ENCODE data around the gene TLR9.

TLR9 gene

DNA sequence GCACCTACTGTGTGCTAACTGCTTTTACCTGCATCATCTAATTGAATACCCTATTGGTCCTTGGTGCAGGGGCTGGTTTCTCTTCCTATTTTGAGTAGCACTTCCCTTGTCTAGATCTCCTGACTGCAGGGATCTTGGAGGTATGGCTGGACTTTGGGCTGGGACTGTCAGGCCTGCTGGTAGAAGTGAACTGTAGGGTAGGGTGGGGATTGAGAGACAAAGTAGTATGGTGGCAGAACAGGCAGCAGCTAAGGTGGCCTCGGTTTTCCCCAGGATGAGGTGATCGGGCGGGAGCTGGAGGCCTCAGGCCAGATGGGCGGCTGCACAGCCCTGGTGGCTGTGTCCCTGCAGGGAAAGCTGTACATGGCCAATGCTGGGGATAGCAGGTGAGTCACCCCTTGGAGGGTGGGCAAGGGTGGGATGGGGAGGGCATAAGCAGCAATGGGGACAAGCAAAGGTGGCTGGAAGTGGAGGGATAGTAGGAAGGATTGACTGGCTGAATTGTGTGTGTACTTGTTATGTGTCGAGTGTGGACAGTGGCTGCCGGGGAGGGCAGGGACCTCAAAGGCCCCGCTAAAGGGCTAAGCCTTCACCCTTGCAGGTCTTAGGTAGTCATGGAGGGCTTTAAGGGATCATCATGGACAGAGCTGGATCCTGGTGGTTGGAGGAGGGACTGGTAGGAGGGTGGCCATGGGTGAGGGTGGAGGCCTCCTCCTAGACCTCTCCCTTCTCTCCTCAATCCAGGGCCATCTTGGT lies 22.1 kb upstream of the TLR9 start:
- DNase-seq = no peak

DNA sequence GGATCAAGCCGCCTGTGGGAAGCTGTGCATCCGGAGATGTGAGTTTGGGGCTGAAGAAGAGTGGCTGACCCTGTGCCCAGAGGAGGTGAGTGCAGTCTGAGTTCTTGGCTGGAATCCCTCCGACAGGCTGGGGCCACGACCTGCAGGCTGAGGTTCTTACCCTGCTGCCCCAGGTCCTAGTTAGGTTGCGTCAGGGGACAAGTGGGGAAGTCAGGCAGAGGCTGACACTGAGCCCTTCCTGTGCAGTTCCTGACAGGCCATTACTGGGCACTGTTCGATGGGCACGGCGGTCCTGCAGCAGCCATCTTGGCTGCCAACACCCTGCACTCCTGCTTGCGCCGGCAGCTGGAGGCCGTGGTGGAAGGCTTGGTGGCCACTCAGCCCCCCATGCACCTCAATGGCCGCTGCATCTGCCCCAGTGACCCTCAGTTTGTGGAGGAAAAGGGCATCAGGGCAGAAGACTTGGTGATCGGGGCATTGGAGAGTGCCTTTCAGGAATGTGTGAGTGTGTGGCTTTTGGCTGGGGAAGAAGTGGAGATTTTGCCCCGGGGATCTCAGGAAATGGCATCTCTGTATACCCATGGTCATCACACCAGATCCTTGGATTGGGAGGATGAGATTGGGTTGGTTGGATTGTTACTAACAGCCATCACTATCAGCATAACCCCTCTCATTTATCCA lies 21.4 kb upstream of the TLR9 start:
- no peak for DNase-seq

DNA sequence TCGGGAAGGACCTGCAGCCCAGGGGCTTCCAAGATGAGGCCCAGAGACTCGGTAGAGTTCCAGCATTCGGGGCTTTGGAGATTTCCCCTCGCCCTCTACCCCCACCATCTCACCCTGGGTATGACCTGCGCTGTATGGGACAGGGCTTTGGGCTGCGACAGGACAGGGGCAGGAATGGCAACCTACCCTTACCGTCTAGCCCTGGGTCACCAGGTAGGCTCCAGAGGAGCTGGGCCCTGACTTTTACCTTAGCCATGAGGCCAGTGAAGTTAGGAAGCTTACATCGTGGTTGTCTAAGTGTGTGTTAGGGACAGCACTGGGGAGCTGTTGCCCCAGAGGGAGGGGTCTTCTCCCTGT lies 20.8 kb upstream of the TLR9 start:
- DNase-seq = no peak

DNA sequence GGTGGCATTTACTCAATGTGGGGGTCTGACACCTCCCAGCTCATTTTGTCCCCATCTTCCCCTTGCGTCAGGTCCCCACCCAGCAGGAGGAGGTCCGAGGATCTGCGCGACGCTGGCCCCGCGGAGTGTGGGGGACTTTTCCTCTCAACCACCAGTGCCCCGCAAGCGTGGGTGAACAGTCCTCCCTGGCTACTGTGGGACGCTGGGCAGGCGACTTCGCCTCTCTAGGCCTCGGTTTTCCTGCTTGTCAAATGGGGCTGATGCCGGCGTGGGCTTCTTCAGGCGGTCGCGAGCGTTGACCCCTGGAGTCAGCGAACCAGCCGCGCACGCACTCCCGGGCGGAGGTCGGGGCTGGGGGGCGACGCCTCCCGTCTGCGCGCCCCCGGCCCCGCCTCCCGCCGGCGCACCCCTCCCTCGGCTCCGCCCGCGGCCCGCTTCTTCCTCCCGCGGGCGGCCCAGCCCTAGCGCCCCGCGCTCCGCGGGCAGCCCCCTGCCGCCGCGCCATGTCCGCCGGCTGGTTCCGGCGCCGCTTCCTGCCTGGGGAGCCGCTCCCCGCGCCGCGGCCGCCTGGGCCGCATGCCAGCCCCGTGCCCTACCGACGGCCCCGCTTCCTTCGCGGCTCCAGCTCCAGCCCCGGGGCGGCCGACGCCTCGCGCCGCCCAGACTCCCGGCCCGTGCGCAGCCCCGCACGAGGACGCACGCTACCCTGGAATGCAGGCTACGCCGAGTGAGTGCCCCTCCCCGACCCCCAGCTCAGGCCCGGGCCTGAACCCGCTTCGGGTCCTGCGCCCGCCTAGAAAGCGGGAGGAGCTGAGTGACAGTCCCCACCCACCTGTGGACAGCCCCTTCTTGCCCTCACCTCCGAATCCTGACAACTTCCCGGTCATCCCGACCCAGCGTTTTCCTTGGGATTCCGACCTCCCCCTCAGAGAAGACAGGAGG lies 20.1 kb upstream of the TLR9 start, which contains the start of gene PPM1M:
TSS of gene PPM1M (plus strand) at position 438 of the 942 bp plus-strand sequence. CDS start at position 504, 66 bp downstream.
- peak; percentile 26 for DNase-seq

DNA sequence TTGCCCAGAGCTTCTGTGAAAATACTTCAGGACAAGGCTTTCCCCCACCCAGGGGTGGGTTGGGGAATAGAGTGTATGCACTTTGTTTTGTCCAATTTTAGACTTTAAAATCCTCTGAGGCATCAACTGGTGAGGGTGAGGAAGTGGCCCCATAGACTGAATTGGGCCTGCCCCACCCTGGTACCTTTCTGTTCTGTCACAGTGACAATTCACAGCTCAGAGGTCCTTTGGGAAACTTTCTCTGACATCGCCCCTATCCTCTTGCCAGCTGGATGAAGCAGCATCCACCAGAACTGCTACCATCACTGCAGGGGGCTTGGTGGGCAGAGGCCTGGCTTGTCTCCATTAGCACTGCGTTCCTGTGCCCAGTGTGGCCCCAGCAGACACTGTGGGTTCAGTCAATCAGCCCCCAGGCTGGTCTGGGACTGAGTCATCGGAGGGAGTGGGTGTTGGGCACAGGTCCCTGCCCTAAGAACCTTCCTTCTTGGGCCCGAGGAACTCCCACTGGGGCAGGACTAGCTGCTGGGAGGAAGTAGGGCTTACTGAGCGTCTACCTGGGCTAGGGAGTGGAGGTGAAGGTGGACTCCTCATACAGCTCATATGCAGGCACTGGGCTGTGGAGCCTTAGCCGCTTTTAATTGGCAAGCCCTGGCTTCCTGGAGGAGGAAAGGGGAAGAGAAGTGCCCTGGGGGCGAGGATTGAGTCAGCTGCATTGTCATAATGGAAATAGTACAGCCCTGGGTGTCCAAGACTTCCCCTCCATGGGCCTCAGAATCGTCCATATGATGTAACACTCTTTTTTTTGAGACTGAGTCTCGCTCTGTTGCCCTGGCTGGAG lies 18.6 kb upstream of the TLR9 start:
- DNase-seq = peak; percentile 32

DNA sequence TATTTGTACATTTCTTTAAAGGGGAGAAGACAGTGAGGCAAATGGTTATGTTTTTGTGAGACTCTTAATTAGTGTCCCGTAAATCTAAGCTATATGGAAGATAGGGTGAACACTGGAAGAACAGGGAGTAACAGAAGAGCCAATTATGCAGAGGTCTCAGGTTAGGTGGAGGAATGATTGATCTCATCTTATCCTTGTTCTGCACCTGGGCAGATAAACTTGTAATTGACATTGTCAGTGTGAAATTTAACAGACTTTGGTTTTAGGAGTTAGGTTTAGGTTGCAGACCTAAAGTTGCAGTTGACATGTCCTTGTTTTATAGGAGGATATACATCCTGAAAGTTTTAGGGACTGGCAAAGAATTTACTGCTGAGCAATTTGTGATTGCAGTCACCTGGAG lies 16.6 kb upstream of the TLR9 start:
- no peak for DNase-seq

DNA sequence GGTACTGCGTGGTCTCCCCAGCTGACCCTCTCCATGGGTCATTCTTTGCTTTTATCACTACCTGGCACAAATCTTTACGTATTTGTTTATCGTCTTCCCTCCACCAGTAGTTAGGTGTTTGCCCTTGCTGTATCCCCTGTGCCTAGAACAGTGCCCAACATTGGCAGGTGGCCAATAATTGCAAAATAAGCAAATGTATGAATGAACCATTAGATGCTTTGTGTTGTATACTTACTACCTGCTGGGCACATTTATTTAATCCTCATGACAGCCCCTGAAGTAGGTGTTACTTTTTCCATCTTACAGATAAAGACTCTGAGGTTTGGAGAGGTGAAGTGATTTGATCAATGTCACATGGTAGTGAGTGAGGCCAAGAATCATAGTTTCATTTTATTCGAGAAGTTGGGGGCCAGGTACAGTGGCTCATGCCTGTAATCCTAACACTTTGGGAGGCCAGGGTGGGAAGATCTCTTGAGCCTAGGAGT lies 15.5 kb upstream of the TLR9 start:
- no peak for DNase-seq

DNA sequence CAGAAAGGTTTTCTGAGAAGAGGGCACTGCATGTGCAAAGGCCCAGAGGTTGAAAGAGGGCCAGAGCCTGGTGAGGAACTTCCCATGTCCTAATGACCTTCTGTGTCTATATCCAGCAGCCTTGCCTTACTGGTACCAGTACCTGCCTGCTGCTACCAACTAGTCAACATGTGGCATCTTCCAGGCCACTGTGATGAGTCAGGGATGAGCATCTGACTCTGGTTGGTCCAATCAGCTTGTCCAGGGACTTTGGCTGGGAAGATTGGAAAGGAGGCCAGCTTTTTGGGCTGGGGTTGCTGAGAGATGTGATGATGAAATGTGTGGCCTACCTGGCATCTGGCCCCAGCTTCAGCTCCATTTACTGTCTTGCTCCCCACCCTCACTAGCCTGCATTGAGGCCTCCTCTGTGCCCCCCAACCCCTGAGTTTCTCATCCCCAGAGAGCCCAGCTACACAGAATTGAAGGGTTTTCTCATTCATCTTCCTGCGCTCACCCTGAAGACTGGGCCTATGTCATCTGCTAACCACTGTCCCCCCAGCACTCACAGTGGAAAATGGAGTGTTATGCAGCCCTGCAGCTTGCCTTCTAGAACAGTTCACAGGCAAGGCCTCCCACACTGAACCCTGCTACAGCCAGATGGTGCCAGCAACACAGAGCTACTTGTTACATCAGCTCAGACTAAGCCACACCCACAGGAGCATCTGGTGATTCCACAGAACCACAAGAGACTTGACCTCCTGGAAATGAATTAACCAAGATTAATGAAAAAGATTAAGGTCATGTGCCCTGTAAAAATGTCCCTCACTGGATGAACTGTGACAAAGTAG lies 14.8 kb upstream of the TLR9 start:
- peak; percentile 97 for DNase-seq

DNA sequence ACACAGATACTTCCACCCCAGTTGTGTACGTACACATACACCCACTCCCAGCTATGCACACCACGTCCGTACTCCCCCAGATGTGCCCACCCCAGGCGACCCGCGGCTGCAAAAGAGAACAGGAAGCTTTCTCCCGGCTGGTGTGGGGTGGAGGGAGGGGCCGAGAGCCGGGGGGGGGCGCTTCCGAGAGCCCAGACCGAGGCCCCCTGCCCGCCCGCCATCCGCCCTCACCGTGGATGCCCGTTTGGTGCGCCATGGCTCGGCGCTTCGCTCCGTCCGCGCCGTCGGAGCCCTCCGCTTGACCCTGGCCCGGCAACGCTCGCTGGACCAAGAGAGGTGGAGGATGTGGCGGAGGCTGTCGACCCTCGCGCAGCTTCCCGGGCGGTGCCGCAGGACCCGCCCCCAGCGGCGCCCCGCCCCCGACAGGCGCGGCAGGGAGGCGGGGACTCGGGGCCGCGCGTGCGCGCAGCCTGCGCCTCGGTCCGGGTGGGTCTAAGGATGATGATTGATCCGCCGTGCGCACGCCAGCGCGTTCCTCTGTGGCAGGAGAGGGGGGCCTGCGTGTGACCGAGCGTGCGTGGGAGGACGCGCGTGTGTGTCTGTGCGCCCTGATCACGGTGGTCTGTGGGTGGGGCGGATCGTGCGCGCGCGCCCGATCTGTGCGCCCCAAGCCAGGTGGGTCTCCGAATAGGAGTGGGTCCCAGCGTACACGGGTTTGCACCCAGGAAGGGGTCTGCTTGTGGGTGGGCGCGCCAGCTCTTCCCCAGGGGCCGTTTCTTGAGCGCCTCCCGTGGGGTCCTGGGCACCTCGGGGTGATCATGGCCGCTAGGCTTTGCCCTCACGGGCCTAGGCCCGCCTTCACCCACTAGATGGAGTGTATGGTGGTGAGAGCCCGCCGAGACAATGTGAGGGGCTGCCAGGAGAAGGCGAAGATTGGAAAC lies 13.6 kb upstream of the TLR9 start, which contains the start of gene TWF2:
TSS of gene TWF2 (minus strand) at position 398 of the 941 bp plus-strand sequence. CDS start at position 256, 142 bp downstream.
- DNase-seq = peak; percentile 78

DNA sequence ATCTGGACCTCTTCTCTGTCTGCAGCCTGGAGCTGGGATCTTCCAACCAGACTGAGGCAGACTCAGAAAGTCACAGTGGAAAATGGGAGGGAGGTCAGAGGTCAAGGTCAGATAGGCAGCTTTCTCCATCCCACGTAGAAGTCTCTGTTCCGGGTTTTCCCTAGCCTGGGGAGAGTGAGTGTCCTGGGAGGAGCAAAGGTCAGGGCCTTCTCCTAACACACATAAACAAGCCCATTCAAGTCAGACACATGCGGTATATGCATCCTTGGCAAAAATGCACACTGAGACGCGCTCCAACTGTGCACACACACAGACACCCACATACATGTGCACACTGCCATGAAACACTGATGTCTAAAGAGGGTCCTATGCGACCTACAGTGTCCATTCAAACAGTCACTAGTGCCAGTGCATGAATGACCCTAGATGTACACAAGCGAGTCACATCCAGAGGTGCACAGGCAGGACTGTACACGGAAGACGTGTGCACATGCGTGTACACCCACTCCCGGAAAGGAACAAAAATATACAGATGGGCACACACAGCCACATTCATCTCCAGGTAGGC lies 12.8 kb upstream of the TLR9 start:
- DNase-seq = peak; percentile 32

DNA sequence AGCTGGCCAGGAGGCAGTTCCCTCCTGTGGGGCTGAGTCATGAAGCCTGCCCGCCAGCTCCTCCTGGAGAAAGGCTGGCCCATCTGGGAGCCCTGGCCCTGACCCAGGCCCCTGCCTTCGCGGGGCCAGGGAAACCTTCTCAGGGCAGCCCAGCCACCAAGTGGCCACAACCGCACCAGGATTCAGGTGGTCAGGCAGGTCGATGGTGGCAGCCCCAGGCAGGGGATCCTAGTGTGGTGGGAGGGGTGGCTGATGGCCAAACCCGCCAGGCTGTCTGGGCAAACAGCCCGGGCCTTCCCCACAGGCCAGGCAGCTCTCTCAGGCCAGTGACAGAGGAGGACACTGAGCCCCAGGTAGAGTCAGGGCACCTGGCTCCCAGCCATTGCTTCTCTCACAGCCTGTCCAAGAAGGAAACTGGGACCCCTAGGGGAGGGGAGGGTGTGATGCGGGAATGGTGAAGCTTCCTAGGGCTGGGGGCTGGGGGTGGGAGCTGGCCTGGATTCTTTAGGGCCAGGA lies 12.3 kb upstream of the TLR9 start:
- DNase-seq = peak; percentile 30

DNA sequence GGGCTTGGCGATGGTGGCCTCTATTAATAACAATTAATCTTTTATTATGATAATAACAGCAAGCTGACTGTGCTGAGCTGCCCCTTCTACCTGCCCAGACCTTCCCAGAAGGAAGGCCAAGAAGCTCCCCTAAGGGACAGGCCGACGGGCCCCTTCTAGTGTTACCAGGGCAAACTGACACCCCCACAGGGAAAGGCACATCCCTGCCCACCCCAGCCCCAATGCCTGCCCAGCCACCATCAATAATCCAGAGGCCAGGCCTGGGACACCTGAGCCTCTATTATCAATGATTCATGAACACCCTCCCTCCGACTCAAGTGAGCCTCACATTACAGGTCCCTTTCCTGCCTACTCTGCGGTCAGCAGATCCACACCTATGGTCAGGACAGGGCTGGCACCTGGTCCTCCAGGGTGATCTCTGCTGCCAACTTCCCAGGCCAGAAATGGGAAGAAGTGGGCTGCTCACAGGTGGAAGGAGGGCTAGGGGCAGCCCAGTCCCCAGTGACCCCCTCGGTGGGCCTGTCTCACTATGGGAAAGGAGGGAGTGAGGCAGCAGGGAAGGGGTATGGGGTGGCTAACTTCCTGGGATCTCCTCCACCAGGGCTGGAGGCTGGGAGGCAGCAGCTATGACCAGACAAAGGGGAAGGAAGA lies 11.7 kb upstream of the TLR9 start:
- no peak for DNase-seq

DNA sequence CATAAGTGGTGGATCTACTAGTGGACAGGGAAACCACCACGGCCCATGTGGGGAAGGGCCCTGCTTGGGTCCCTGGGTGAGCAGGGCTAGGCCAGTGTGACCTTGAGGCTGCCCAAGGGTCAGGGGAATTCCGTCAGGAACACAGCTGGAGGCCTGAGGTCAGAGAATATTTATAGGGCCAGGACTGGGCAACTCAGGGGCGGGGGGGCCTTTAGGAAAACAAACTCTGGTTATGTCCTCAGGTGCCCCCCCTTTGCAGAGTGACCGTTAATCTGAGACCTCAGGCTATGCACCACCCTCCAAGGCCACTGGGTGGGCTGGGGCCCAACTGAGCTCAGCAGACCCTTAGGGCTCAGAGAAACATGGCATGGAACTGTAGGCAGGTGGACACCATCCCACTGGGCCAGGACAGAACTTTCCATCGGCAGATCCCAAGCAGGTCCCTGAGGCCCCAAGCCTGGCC lies 11.0 kb upstream of the TLR9 start:
- DNase-seq = no peak

DNA sequence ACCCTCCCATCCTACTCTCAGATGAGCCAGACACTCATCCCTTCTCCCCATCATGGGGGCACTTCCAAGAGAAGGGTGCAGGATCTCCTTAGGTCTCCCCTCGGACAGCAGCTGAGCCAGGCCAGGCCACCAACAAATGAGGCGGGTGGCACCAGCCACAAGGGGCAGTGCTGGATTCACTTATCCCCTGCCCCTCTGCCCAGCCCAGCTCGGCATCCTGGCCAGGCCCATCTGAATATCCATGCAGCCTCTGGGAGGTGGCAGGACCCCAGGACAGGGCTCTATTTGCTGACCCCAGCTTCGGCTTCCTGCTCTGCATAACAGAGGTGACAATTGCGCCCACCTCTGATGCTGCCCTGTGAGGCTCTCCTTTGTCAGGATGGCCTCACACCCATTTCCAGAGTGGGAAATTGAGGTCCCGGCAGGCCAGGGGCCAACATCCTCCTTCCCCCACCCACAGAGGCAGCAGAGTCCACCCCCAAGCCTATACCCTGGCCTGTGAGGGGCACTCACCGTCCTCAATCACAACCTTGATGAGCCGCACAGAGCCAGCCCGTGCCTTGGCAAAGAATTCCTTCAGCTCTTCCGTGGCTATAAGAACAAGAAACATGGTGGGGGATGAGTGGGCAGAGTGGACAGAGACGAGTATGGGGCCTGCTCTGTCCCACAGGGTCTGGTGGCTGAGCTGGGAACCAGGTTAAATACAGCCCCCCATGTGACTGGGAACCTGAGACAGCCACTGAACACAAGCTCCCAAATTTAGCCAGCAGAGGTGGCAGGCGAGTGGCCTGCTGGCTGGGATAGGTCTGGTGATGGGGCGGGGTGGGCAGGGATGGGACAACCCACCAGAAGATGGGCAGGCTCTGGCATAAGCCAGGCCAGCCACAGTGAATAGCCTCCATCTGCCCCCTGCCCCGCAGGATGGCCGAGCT lies 9.3 kb upstream of the TLR9 start:
- no peak for DNase-seq

DNA sequence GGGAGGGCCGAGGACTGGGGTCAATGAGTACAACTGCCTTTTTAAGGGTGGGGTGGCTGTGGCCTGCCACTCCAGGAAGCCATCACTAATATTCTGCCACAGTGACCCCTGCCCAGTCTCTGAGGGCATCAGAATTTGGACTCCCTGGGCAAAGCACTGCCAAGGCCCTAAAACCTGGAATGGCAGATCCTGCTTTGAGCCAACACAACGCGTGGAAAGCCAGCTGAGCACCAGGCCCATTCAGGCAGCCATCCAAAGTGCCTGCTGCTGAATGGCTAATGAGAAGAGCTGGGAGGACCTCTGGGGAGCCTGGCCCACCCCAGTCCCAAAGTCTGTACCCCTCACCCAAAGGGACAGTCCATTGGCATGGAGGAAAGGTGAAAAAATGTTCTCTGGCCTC lies 8.5 kb upstream of the TLR9 start:
- no peak for DNase-seq

DNA sequence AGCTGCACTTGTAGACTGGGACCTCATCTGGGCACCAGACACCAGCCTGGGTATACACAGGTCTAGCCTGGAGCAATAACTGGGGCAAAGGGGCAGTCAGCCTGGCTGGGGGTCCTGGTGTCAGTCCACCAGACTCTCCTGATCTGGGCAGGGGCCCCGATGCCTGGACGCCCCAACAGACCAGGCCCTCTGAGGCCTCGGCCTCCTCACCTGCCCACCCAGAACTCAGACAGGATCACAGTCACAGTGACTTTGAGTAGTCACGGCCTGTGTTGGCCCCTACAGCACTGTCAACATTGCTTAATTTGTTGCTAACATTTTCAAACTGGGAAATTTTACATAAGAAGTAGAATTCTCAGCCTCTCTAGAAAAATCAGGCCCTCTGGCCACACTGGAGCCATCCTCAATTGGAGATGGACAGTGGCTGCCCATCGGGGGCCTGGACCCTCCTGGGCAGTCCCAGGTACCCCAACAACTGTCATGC lies 7.7 kb upstream of the TLR9 start:
- DNase-seq = no peak

Data from hematopoietic multipotent progenitor cell treated with erythropoietin and hydrocortisone succinate and interleukin-3 and kit ligand, for 8 days (in vitro differentiated cells).